T-helper 1 cell (primary cell): ENCODE data around the gene ADGRD1.

Experiments used
- DNase-seq, 5 donors: peaks; one replicate each; pipeline ENCODE4 v3.0.0-alpha.2; 2012 to 2020

ADGRD1 gene

GRCh38 chr12:130967636-130968035 is 13.9 kb downstream of the ADGRD1 start:
- DNase-seq = no peak

DNA sequence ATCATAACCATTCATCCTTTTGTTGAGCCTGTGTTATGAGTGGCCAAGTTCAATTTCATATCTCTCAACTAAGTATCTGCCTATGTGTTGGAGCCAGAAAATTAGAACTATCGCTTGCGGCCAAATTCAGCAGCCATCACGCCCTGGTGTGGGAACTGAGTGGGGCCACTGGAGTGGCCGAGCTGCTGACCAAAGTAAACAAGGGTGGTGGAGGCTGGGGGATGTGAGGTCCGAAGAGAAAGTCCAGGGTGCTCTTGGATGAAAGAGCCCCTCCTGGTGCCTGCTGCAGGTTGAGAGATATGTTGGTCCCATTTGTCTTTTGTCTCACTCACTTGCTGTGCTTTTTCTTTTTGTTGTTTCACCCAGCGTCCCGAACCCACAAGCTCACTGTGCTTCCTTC is 14.9 kb downstream of the ADGRD1 start:
- DNase-seq = no peak

GRCh38 chr12:130969223-130969622 is 15.5 kb downstream of the ADGRD1 start:
- no peak for DNase-seq

- no peak for DNase-seq
Observed at GRCh38 chr12:130970165-130970907, 16.6 kb downstream of the ADGRD1 start.

DNA sequence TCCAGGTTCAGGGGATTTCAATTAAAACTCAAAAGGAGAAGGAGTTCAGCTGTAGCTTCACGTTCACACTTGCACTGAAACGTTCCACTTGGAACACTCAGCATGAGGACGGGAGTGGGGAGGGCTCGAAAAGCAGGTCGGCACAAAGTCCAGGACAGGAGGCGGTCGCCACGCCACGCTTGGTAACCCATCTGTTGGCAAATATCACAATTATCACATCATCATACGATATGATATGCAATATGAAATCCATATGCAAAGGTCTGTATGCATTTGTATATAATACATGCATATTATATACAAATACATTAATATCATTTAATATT is 17.2 kb downstream of the ADGRD1 start:
- no peak for DNase-seq

- no peak for DNase-seq
Observed at GRCh38 chr12:130971925-130972585, 18.3 kb downstream of the ADGRD1 start.

DNA sequence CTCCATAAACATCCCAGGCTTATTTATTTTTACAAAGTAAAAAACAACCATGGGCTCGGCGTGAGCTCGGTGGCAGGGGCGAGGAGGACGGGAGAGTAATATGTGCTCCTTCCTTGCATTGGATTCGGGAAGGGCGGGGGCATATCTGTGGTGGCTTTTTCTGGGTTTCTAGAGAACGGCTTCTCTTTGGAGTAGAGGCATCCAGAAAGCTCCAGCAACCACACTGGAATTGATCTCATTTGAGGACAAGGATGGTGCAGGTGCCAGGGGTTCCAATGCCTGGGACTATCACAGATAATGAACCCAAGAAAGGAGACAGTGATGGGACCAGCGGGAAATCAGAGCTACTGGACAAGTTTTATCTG is 18.9 kb downstream of the ADGRD1 start:
- no peak for DNase-seq

DNA sequence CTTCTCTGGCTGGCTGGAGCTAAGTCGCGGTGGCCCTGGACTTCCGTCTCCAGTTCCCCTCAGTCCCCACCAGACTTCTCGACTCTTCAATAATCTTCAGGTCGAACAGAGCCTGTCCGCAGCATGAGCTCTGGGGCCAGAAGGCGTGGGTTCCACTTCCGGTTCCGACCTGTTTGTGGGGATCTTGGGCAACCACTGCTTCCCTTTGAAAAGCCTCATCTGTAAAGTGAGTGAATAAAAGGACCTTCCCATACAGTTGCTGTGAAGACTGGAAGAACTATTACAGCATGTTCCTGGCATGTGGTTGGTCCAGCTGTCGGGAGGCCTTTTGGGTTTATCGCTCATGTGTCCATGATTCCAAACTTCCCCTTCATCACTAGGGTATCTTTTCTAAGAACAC is 19.4 kb downstream of the ADGRD1 start:
- no peak for DNase-seq

- no peak for DNase-seq
Observed at GRCh38 chr12:130973906-130974305, 20.2 kb downstream of the ADGRD1 start.

- no peak for DNase-seq
Observed at GRCh38 chr12:130975116-130975515, 21.4 kb downstream of the ADGRD1 start.

DNA sequence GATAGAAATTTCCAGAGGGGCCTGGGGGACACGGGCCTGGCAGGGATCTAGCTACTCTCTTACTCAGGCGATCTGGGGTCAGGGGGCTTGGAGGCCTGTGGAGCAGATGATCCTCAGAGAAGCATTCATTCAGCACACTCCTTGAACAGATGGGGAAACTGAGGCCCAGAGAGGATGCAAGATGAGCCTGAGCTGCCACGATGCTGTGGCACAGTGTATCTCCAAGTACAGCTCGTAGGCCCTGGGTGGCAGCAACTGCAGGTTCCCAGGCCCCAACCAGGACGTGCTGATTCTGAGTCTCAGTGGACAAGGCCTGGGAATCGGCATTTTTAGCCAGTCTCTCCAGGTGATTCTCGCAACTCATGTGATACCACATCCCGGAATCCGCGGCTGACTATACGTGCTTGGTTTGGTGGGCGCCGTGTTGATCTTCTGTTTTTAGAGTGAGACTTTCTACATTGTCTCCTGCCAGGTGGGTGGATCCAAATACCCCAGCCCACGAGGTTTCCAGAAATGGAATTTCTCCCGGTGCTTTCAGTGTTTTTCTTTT is 22.5 kb downstream of the ADGRD1 start:
- DNase-seq = no peak

DNA sequence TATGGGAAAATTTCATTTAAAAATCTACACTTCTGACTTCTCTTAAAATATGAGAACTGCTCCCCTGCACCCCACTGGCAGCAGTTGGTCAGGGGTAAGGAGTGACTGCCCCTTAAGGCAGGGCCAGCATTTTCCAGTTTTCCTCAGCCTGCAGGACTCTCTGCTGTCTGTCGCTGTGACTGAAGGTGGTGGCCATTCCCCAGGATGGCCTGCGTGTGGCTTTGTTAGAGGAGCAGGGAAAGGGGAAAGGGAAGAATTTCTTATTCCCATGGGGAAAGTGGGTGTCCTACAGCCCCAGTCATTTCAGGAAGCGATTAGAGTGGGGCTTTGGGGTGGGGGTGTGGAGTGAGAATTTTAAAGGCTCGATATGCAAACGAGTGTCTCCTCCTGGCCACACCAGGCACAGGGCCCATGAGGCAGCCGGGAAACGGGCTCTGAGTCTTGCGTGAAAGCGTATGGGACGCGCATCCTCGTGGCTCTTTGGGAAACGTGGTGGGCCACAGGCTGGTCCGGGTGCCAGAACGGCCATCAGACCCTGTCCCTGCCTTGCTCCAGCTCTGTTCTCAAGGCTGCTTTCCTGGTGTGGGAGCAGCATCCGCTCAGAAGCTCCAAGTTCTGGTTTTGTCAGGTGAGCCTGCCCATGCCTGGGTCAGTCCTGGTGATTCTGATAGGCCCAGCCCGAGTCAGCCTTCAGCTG is 23.5 kb downstream of the ADGRD1 start:
- no peak for DNase-seq

DNA sequence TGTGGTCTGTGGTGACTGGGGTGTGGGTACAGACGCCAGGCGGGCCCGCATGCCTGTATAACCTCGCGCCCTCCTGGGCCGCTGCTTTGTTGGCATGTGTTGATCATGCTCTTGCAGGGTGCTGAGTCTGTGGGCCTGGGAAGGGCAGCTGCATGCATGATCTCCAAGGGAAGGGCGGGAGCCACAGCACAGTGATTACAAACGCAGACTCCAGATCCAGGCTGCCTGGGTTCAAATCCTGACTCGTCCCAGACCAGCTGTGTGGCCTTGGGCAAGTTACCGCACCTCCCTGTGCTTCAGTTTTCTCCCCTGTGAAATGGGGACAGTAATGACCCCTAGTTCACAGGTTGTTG is 24.0 kb downstream of the ADGRD1 start:
- DNase-seq = no peak

DNA sequence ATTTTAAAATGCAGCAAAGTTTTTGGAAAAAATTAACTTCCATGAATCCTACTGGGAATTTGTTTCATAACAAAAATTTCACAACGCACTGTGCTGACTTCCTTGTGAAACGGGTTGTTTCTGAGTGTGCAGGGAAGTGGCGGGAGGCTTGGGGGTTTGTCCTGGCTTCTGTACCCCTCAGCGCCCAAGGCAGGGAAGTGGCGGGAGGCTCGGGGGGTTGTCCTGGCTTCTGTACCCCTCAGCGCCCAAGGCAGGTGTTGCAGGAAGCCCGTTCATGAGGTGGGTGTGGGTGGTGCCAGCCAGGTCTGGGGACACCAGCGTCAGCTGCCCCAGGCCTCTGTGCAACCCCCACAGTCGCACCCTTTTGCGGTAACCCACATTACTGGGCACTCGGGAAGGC is 25.1 kb downstream of the ADGRD1 start:
- DNase-seq = no peak

DNA sequence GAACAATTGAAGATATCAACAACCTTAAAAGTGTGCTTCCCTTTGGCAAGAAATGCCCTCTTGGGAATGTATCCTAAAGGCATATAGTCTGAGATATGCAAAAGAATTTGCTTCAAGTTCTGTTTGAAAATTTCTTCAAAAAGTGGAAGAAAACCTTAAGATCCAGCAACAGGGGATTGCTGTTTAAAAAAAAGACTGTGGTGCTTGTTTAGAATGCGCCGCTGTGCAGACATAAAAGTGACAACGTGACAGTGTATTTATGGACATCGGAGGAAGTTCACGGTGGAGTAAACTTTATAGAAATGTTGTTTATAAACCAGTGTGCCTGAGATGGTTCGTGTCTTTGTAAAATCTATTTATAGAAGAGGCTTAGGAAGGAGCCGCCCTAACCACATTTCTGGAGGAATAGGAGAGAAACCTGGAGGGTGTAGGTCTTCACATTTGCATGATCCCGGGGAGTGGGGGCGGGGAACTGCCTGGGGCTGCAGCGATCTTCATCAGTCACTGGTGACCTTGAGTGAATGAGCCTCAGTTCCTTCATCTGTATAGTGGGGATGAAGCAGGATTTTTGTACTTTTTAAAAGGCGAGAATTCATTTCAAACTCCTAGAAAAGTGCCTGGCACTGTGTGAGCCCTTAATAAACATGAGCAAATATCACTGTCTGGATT is 27.5 kb downstream of the ADGRD1 start:
- DNase-seq = no peak

DNA sequence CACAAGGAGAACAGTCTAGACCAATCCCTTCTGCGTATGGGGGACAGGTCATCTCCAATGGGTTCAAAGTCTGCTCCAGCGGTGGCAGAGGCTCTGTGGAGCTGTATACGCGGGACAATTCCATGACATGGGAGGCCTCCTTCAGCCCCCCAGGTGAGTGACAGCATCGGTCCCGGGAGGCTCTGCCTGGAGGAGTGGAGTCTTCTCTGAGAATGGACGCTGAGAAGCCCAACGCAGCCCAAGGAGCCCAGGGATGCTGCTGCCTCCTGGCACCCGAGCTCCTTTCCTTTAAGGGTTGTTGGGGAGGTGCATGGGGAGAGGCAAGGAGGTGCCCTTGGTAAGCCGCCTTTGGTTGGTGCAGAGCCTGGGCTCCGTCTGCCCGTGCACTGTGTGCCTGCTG is 28.2 kb downstream of the ADGRD1 start:
- no peak for DNase-seq

DNA sequence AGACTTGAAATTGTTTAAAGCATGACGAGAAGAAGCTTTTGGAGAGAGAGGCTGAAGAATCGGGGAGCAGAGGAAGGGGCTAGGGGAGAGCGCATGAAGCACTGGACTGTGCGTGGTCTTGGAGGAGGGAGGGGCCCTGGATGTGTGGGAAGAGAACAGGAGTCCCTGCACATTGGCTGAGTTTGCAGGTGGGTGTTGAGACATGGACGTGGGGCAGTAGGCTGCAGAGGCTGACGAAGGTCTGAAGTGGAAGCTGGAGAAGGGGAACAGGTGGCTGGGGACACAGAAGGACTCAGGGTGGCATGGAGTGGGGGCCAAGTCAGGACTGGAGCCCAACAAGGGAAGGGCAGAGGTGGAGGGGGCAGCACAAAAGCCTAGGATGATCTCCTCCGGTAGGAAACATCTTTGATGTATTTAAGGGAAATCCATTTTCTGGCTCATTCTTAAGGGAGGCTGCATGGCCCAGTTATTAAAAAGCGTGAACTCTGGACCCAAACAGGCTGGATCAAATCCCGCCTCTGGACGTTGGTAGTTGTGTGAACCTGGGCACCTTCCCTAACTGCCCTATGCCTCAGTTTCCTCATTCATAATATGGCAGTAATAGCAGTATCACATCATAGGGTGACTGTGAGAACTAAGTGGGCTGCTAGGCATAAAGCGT is 29.0 kb downstream of the ADGRD1 start:
- no peak for DNase-seq

GRCh38 chr12:130983328-130984017 is 29.8 kb downstream of the ADGRD1 start:
- no peak for DNase-seq

GRCh38 chr12:130984183-130985058 is 30.7 kb downstream of the ADGRD1 start:
- no peak for DNase-seq

- no peak for DNase-seq
Observed at GRCh38 chr12:130987151-130987931, 33.6 kb downstream of the ADGRD1 start.
